Psoas muscle (tissue), 8 donors: ENCODE measurements around the gene LMAN2. TPM values are rescaled to one million over a fixed set of nuclear protein-coding genes. Genes with fewer than 3 reads are reported as not detected.
A peak's percentile ranks its signal among the peaks of the same experiment; 100 is the strongest.

Experiments used
- ATAC-seq, 4 donors: fragments of 200-7000 bp; cut with Tn5 transposase; one replicate each; pipeline ENCODE4 v1.9.1; 2020; ENCODE audit warnings: moderate library complexity in 3 of 4, mild to moderate bottlenecking in 2 of 4
- DNase-seq, 2 donors: peaks; one replicate each; pipeline ENCODE4 v3.0.0-alpha.2; 2020
- H3K27ac ChIP-seq: fragments of 200-600 bp; one replicate; pipeline ENCODE4 v1.8.0; 2022
- H3K27me3 ChIP-seq, 3 donors: fragments of 200-600 bp in 1 of 3; one replicate each; pipeline versions ENCODE4 v1.6.1 to v1.8.0; 2013 to 2022; ENCODE audit warnings: low read length in 2 of 3, mild to moderate bottlenecking in 2 of 3, moderate library complexity in 1 of 3; ENCODE audit not compliant: insufficient read depth in 3 of 3
- H3K36me3 ChIP-seq, 2 donors: fragments of 200-600 bp in 1 of 2; one replicate each; pipeline versions ENCODE4 v1.6.1 to v1.8.0; 2013 to 2022; ENCODE audit warnings: low read depth in 1 of 2, mild to moderate bottlenecking in 1 of 2, moderate library complexity in 1 of 2; ENCODE audit not compliant: insufficient read depth in 1 of 2
- H3K4me1 ChIP-seq: fragments of 200-600 bp; one replicate; pipeline ENCODE4 v1.8.0; 2022
- H3K4me3 ChIP-seq: fragments of 200-600 bp; one replicate; pipeline ENCODE4 v1.8.0; 2022; ENCODE audit warnings: mild to moderate bottlenecking
- H3K9me3 ChIP-seq: fragments of 200-600 bp; one replicate; pipeline ENCODE4 v1.8.0; 2022
- whole genome bisulfite sequencing, 3 donors: extraction: QIAGEN DNeasy Blood & Tissue Kit; methylation state at CpG; one replicate each; pipeline versions ENCODE4 v1.1.6 to v1.1.7; 2013; 5-methylcytosine and 5-hydroxymethylcytosine counted together
- intact Hi-C, 2 donors: fragments of 100-400 bp; cut with DNase I; formaldehyde crosslinking; loops; one replicate each; pipeline versions ENCODE4 v1.11.0 to v1.14.2; 2022
- polyA plus RNA-seq, 3 donors: library from polyadenylated mRNA; stranded (reverse); fragments of 200-250 nt; gene quantifications; one replicate each; pipeline ENCODE4 v1.2.3, GENCODE V29; 2013
- total RNA-seq, 4 donors: library from RNA; stranded (reverse); fragmentation: NEBNext Ultra II Directional in 2 of 4; extraction: Animal tissue kit (Norgen Biotek cat#: 25700) in 2 of 4; gene quantifications; one replicate each; pipeline versions ENCODE4 v1.2.1 to v1.2.4, GENCODE V29; 2021 to 2023
- TF ChIP-seq, protein P1 (sequence below): fragments of 200-600 bp; IDR thresholded peaks from one replicate; pipeline ENCODE4 v1.8.0; 2022; ENCODE audit warnings: antibody characterized with exemption
- donor health status: healthy with polysubstance abuse.
- donor health status: DM: no; HTN: no; CAD: no; lungs with moderate emphysema.
- donor health status: Bipolar disorder and iron deficiency.
- donor health status: healthy.
- donor health status: DM: yes; HTN: yes; CAD: no.
- donor health status: DM: no; HTN: no; CAD: no.
- donor health status: DM: no; HTN: no; CAD: no.
- donor health status: DM: yes; HTN: yes; CAD: no.

Gene LMAN2
- total and polyA plus RNA-seq, 7 donors: 28.7 to 193 (median 55.8) TPM

- DNase-seq: no peak
- Histone ChIP-seq H3K4me1 (no peaks in the 10 kb centered on the region), H3K27ac (no peak overlapping the region), H3K9me3 (no peaks in the 10 kb centered on the region), H3K36me3 (no peaks in the 10 kb centered on the region), H3K4me3 (no peak overlapping the region), H3K27me3 (peaks cover 0 to 2% (median 2%) of the 10 kb centered on the region in 3 donors)
- no peak for ATAC-seq
- intact Hi-C loops: loop anchor here in 1 of 2 donors (5.0 kb wide), 1 partner anchor 110 kb away; no protein-coding TSS in a partner anchor
- 80 to 83% (median 83%) methylated on average over 5 of the region's 5 CpGs for WGBS, 3 donors
- TF ChIP-seq, protein P1, sequence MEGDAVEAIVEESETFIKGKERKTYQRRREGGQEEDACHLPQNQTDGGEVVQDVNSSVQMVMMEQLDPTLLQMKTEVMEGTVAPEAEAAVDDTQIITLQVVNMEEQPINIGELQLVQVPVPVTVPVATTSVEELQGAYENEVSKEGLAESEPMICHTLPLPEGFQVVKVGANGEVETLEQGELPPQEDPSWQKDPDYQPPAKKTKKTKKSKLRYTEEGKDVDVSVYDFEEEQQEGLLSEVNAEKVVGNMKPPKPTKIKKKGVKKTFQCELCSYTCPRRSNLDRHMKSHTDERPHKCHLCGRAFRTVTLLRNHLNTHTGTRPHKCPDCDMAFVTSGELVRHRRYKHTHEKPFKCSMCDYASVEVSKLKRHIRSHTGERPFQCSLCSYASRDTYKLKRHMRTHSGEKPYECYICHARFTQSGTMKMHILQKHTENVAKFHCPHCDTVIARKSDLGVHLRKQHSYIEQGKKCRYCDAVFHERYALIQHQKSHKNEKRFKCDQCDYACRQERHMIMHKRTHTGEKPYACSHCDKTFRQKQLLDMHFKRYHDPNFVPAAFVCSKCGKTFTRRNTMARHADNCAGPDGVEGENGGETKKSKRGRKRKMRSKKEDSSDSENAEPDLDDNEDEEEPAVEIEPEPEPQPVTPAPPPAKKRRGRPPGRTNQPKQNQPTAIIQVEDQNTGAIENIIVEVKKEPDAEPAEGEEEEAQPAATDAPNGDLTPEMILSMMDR: no peak
Measured at GRCh38 chr5:177392765-177393164, 41.3 kb upstream of the LMAN2 start.

DNA sequence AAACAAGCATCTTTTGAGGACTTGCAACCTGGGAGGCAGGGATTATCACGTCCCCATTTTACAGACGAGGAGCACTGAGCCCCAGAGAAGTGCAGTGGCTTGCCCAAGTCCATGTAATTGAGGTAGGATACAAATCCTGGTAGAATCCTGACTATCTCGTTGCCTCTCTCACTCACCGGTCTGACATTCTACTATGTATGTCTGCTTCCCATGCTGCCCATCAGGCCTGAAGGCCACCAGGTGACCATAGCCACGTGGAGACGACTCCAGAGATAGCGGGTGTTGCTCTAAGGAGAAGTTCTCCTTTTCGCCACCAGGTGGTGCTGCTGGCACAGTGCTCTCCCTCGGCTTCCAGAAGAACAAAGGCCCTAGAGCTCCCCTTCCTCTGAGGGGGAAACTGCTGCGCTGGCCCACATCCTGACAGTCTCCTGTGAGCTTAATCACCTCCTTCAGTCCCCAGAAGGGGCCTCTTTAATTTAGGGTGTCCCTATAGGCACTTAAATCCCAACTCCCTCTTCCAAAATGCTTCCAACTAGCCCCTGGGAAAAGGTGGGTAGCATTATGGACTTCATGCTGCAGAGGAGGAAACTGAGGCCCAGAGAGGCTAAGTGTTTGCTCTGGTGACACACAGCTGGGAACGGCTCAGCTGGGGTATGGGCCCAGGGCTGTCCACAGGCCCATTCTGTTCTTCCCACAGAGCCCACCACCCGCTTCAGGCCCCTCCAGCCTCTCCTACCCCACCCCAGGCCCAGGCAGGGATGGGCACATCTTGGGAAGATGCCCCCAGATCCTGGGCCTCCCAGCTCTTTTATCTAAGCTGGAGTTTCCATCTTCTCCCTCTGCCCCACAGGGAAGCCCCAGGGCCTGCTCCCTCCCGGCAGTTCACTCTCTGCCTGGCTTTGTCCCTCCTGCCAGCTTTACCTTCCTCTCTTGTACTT is 39.2 kb upstream of the LMAN2 start:
- Histone ChIP-seq H3K36me3 (no peaks in the 10 kb centered on the region), H3K27ac (no peak overlapping the region), H3K4me3 (no peak overlapping the region), H3K4me1 (no peaks in the 10 kb centered on the region), H3K27me3 (no peaks in the 10 kb centered on the region), H3K9me3 (no peaks in the 10 kb centered on the region)
- intact Hi-C loops: loop anchor here (1.0 to 5.0 kb wide), 3 partner anchors 64 to 112 kb away; no protein-coding TSS in a partner anchor
- ATAC-seq: peak; percentile 87 to 97 (median 94)
- DNase-seq: peak; percentile 73 to 82
- WGBS, 3 donors: 22 to 27% (median 24%) methylated on average over 13 of the region's 13 CpGs
- TF ChIP-seq, protein P1: peak; percentile 99

DNA sequence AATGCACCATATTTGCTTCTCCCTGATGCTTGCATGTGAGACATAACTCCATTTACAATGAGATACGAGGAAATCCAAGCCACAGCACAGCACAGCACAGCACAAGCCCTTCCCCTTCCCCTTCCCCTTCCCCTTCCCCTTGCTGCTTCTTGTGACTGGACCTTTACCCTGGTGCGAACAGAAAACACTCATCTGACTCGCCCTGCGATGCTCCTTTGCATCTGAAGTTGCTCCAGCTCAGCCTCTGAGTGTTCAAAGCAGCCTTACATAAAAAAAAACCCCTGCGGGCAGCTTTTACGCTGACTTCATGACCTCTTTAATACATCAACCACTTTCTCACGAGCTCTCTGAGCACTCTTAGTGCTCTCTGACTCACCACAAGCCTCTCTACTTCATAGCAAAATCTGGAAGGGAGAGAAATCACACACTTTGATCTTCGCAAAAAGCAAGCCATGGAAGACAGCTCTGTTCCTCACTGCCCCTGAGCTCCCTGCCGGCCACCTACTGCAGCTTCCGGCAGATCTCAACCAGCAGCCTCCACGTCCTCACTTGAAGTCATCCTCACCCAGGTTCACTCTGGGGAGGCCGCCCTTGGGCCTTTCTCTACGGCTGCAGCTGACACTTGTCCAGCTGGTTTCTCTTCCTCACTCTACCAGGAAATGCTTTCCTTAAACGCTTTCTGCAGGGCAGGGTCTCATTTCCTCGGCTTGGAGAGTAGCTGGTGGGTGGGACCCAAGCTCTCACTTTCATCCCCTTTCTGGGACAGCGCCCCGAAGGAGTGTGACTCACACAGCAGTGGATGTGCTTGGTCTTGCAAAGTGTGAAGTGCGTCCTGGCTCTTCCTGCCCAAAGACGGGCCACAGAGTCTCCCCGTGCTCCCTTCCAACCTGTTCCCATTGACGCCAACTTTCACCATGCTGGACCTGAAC is 38.0 kb upstream of the LMAN2 start:
- H3K4me1 ChIP-seq: no peaks in the 10 kb centered on the region
- peak in 3 of 4 donors; percentile 14 to 27 (median 18) for ATAC-seq
- intact Hi-C loops: loop anchor here (1.0 to 5.0 kb wide), 3 partner anchors 65 to 113 kb away; no protein-coding TSS in a partner anchor
- H3K4me3 ChIP-seq: no peak overlapping the region
- H3K27me3 ChIP-seq: no peaks in the 10 kb centered on the region
- H3K27ac ChIP-seq: no peak overlapping the region
- DNase-seq: no peak
- H3K36me3 ChIP-seq: no peaks in the 10 kb centered on the region
- TF ChIP-seq, protein P1: no peak
- 40 to 46% (median 41%) methylated on average over 21 of the region's 21 CpGs for WGBS, 3 donors
- no peaks in the 10 kb centered on the region for H3K9me3 ChIP-seq

DNA sequence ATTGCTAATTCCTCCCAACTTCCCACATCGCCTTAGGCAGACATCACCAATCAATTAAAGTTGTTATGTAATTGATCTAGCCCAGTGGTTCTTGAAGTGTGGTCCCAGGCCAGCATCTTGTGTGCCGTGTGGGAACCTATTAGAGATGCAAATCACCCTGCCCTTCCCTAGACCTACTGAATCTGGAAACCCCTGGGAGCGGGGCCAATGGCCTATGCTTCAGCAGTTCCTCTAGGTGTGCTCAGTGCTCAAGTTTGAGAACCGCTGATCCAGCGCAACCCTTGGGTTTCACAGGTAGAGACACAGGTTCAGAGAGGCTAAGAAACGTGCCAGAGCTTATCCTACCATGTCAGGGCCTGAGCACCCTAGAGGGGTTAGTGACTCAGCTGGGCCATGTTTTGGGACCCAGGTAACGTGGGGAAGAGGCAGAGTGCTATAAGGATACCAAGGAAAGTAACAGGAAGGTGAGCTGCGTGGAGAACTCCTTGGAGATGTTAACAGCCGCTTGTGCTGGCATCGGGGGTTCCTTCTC is 37.1 kb upstream of the LMAN2 start:
- Histone ChIP-seq H3K27me3 (no peaks in the 10 kb centered on the region), H3K27ac (no peak overlapping the region), H3K4me1 (no peaks in the 10 kb centered on the region), H3K36me3 (no peaks in the 10 kb centered on the region), H3K4me3 (no peak overlapping the region), H3K9me3 (no peaks in the 10 kb centered on the region)
- intact Hi-C loops: no loop called here
- DNase-seq: no peak
- TF ChIP-seq, protein P1: no peak
- 87 to 92% (median 88%) methylated on average over 10 of the region's 10 CpGs for WGBS, 3 donors
- ATAC-seq: no peak
